A673 (cell line): ENCODE measurements around the gene EYS.

Source experiments
- EZH2 ChIP-seq: fragments of 200-600 bp; sonication (generic); IDR thresholded peaks from 2 replicates; pipeline ENCODE4 v1.6.1; 2017; ENCODE audit warnings: borderline replicate concordance, low read depth, mild to moderate bottlenecking, mixed read lengths, antibody characterized with exemption, low read length; ENCODE audit not compliant: poor library complexity, severe bottlenecking
- TF ChIP-seq, protein P1 (sequence below): fragments of 300-800, 200-600 bp; sonication (generic); conservative IDR thresholded peaks from 2 replicates; pipeline ENCODE4 v1.5.1; 2017; ENCODE audit warnings: low read depth, mild to moderate bottlenecking, antibody characterized with exemption, low read length, moderate library complexity, mixed read lengths

DNA sequence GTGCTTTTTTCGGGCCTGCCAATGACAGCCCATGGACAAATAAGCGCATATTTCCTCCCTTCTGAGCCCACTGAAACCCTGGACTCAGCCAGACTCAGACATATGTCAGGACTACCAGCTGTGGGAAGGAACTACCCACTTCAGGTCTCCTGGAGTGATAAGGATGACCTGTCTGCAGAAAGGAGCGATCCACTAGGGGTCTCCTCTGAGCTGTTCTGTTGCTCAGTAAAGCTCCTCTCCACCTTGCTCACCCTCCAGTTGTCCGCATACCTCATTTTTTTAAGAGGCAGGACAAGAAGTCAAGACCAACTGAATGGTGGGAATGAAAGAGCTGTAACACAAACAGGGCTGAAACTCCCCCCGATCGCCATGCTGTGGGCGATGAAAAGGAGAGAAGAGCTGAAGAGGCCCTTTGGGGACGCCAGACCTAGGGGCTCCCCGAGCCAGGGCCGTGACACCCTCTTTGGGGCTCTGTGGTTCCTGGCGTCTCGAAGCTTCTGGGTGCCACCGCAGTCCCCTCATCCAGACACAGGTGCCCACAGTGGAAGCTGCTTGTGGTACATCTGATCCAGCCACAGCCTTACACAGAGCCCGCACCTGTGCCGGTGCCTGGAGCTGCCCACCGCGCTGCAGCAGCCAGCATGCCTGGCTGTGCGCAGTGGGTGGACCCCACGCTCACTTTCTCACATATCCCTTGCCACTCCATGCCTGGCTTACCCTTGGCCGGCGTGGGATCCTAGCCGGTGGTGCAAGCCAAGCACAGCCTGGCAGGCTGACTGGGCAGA, 68.8 kb downstream of the EYS start:
- TF ChIP-seq, protein P1, sequence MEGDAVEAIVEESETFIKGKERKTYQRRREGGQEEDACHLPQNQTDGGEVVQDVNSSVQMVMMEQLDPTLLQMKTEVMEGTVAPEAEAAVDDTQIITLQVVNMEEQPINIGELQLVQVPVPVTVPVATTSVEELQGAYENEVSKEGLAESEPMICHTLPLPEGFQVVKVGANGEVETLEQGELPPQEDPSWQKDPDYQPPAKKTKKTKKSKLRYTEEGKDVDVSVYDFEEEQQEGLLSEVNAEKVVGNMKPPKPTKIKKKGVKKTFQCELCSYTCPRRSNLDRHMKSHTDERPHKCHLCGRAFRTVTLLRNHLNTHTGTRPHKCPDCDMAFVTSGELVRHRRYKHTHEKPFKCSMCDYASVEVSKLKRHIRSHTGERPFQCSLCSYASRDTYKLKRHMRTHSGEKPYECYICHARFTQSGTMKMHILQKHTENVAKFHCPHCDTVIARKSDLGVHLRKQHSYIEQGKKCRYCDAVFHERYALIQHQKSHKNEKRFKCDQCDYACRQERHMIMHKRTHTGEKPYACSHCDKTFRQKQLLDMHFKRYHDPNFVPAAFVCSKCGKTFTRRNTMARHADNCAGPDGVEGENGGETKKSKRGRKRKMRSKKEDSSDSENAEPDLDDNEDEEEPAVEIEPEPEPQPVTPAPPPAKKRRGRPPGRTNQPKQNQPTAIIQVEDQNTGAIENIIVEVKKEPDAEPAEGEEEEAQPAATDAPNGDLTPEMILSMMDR: peak; percentile 42
- TF ChIP-seq EZH2: no peak
